Motor neuron (in vitro differentiated cells): Measurements from ENCODE around the gene VSIG10L2. TPM values are rescaled to one million over a fixed set of nuclear protein-coding genes. Genes with fewer than 3 reads are reported as not detected.

Source experiments
- ATAC-seq, 8 experiments: fragments of 200-7000 bp; cut with Tn5 transposase; replicated peaks in 6 of 8; 2 replicates each; pipeline ENCODE4 v1.8.0; 2021; ENCODE audit warnings: mild to moderate bottlenecking in 8 of 8, moderate library complexity in 8 of 8
- H3K27ac ChIP-seq, 2 donors: fragments of 250-450 bp; sonication (Bioruptor Pico); 2 replicates each; pipeline ENCODE4 v1.9.0; 2021; ENCODE audit warnings: antibody characterized with exemption in 2 of 2, mild to moderate bottlenecking in 2 of 2, moderate library complexity in 1 of 2
- H3K4me1 ChIP-seq, 2 donors: fragments of 250-450 bp; sonication (Bioruptor Pico); replicated peaks in 1 of 2; 2 replicates each; pipeline ENCODE4 v1.6.1; 2021; ENCODE audit warnings: antibody characterized with exemption in 2 of 2, mild to moderate bottlenecking in 2 of 2, moderate library complexity in 1 of 2
- H3K4me3 ChIP-seq, 5 donors: fragments of 250-450 bp; sonication (Bioruptor Pico); 2 replicates each; pipeline ENCODE4 v1.9.0; 2021; ENCODE audit warnings: antibody characterized with exemption in 5 of 5, mild to moderate bottlenecking in 5 of 5, moderate library complexity in 4 of 5
- WGBS, 10 experiments: fragments of 450-650 bp; shearing (Covaris generic); methylation state at CpG; one replicate each; pipeline ENCODE4 v1.0.0; 2022; 5-methylcytosine and 5-hydroxymethylcytosine counted together
- in situ Hi-C, 9 experiments: fragments of 400-800 bp; cut with MboI; loops; one replicate each; pipeline ENCODE4 v1.15.0; 2021; ENCODE audit warnings: low sequenced_read_pairs in 9 of 9, low pct_unique_long_range_greater_than_20kb in 2 of 9; ENCODE audit not compliant: unreplicated experiment in 9 of 9
- total RNA-seq, 8 experiments: library from RNA; unstranded; fragments of 300-600 nt; gene quantifications; 2 replicates each; pipeline versions ENCODE4 v1.2.3 to v1.2.4, GENCODE V29; 2022

VSIG10L2 gene
- total RNA-seq, 8 experiments from 2014 or later = 0.05 to 0.47 (median 0.09) TPM; not detected in 3

GRCh38 chr11:125950178-125950490, 4.3 kb downstream of the VSIG10L2 start:
- Histone ChIP-seq H3K27ac (no peak overlapping the region), H3K4me1 (no peaks in the 10 kb centered on the region), H3K4me3 (no peak overlapping the region)
- no peak for ATAC-seq
- in situ Hi-C loops = no loop called here
- WGBS, 10 experiments = no CpG with 5 or more reads among the region's 11 CpGs

- Histone ChIP-seq H3K4me1 (no peaks in the 10 kb centered on the region), H3K4me3 (no peak overlapping the region), H3K27ac (no peak overlapping the region)
- WGBS, 10 experiments = 5 to 100% (median 85%) methylated on average over 1 to 8 of the region's 15 CpGs; no CpG with 5 or more reads in 4 of the 10 experiments
- ATAC-seq = peak in 3 of 8 experiments; percentile 40 to 86 (median 86)
- in situ Hi-C loops = no loop called here
Measured at GRCh38 chr11:125950696-125951651, 5.1 kb downstream of the VSIG10L2 start.

- H3K27ac ChIP-seq = no peak overlapping the region
- 17 to 100% (median 40%) methylated on average over 1 to 3 of the region's 11 CpGs; no CpG with 5 or more reads in 5 of the 10 experiments for WGBS, 10 experiments
- peak in 1 of 8 experiments; percentile 11 for ATAC-seq
- no peaks in the 10 kb centered on the region for H3K4me1 ChIP-seq
- H3K4me3 ChIP-seq = no peak overlapping the region
- in situ Hi-C loops = no loop called here
Measured at GRCh38 chr11:125951731-125952130, 5.9 kb downstream of the VSIG10L2 start.

- no peak overlapping the region for H3K27ac ChIP-seq
- no peak overlapping the region for H3K4me3 ChIP-seq
- peak in 2 of 8 experiments; percentile 5 to 18 for ATAC-seq
- WGBS, 10 experiments = 0 to 100% (median 87%) methylated on average over 1 to 2 of the region's 2 CpGs; no CpG with 5 or more reads in 4 of the 10 experiments
- H3K4me1 ChIP-seq = no peaks in the 10 kb centered on the region
- in situ Hi-C loops = no loop called here
Measured at GRCh38 chr11:125952559-125952958, 6.7 kb downstream of the VSIG10L2 start.

GRCh38 chr11:125952973-125953372, 7.1 kb downstream of the VSIG10L2 start:
- in situ Hi-C loops = no loop called here
- WGBS, 10 experiments = 0 to 100% (median 63%) methylated on average over 1 to 5 of the region's 7 CpGs; no CpG with 5 or more reads in 6 of the 10 experiments
- Histone ChIP-seq H3K4me1 (no peaks in the 10 kb centered on the region), H3K4me3 (no peak overlapping the region), H3K27ac (no peak overlapping the region)
- ATAC-seq = peak in 4 of 8 experiments; percentile 57 to 85 (median 64)

- in situ Hi-C loops = no loop called here
- 28 to 90% (median 66%) methylated on average over 2 to 7 of the region's 20 CpGs; no CpG with 5 or more reads in 4 of the 10 experiments for WGBS, 10 experiments
- Histone ChIP-seq H3K27ac (no peak overlapping the region), H3K4me1 (no peaks in the 10 kb centered on the region), H3K4me3 (no peak overlapping the region)
- ATAC-seq = no peak
Measured at GRCh38 chr11:125953401-125953935, 7.6 kb downstream of the VSIG10L2 start.

GRCh38 chr11:125954123-125954944, 8.5 kb downstream of the VSIG10L2 start:
- Histone ChIP-seq H3K4me1 (no peaks in the 10 kb centered on the region), H3K4me3 (no peak overlapping the region), H3K27ac (no peak overlapping the region)
- WGBS, 10 experiments = 50 to 100% (median 97%) methylated on average over 1 to 12 of the region's 21 CpGs; no CpG with 5 or more reads in 4 of the 10 experiments
- no peak for ATAC-seq
- in situ Hi-C loops = no loop called here

GRCh38 chr11:125954945-125955640, 9.2 kb downstream of the VSIG10L2 start:
- H3K27ac ChIP-seq = no peak overlapping the region
- no peak overlapping the region for H3K4me3 ChIP-seq
- no peak for ATAC-seq
- 81 to 100% (median 96%) methylated on average over 2 to 7 of the region's 15 CpGs; no CpG with 5 or more reads in 5 of the 10 experiments for WGBS, 10 experiments
- in situ Hi-C loops = no loop called here
- H3K4me1 ChIP-seq = no peaks in the 10 kb centered on the region

GRCh38 chr11:125955856-125956255, 10.0 kb downstream of the VSIG10L2 start:
- in situ Hi-C loops = no loop called here
- ATAC-seq = no peak
- 80 to 100% (median 93%) methylated on average over 1 to 2 of the region's 2 CpGs; no CpG with 5 or more reads in 5 of the 10 experiments for WGBS, 10 experiments
- no peak overlapping the region for H3K4me3 ChIP-seq
- no peaks in the 10 kb centered on the region for H3K4me1 ChIP-seq
- no peak overlapping the region for H3K27ac ChIP-seq

GRCh38 chr11:125956391-125957134, 10.7 kb downstream of the VSIG10L2 start:
- in situ Hi-C loops = no loop called here
- Histone ChIP-seq H3K4me3 (no peak overlapping the region), H3K27ac (no peak overlapping the region), H3K4me1 (no peaks in the 10 kb centered on the region)
- peak in 4 of 8 experiments; percentile 37 to 71 (median 67) for ATAC-seq
- WGBS, 10 experiments = 37 to 100% (median 60%) methylated on average over 1 to 15 of the region's 22 CpGs; no CpG with 5 or more reads in 1 of the 10 experiments

- Histone ChIP-seq H3K27ac (no peak overlapping the region), H3K4me3 (no peak overlapping the region), H3K4me1 (no peaks in the 10 kb centered on the region)
- 59 to 100% (median 83%) methylated on average over 1 to 14 of the region's 14 CpGs for WGBS, 10 experiments
- no peak for ATAC-seq
- in situ Hi-C loops = no loop called here
Measured at GRCh38 chr11:125957618-125958332, 11.9 kb downstream of the VSIG10L2 start.
